KMS-11 (cell line): ENCODE results near the gene PLEKHO2.

ENCODE experiments used
- H2AFZ ChIP-seq: fragments of 200-600 bp; sonication (generic); 2 replicates; pipeline ENCODE4 v1.6.1; 2016; ENCODE audit warnings: antibody characterized with exemption, mixed run types, low read depth
- H3K27ac ChIP-seq: fragments of 200-600 bp; sonication (generic); 2 replicates; pipeline ENCODE4 v1.6.1; 2016; ENCODE audit warnings: mild to moderate bottlenecking, mixed run types
- H3K27me3 ChIP-seq: fragments of 200-600 bp; sonication (generic); 2 replicates; pipeline ENCODE4 v1.6.1; 2017; ENCODE audit warnings: mild to moderate bottlenecking, low read depth, mixed run types, moderate library complexity; ENCODE audit not compliant: insufficient read depth
- H3K36me3 ChIP-seq: fragments of 200-600 bp; sonication (generic); 2 replicates; pipeline ENCODE4 v1.6.1; 2017; ENCODE audit warnings: mild to moderate bottlenecking, mixed run types; ENCODE audit not compliant: insufficient read depth
- H3K4me1 ChIP-seq: fragments of 200-600 bp; sonication (generic); 2 replicates; pipeline ENCODE4 v1.6.1; 2016; ENCODE audit warnings: mild to moderate bottlenecking, low read depth, mixed run types; ENCODE audit not compliant: poor library complexity, severe bottlenecking
- H3K4me2 ChIP-seq: fragments of 200-600 bp; sonication (generic); 2 replicates; pipeline ENCODE4 v1.7.0; 2016; ENCODE audit warnings: mild to moderate bottlenecking, mixed run types
- H3K4me3 ChIP-seq: fragments of 200-600 bp; sonication (generic); IDR thresholded peaks from 2 replicates; pipeline ENCODE4 v1.6.1; 2017; ENCODE audit warnings: low read depth, low read length, mixed read lengths; ENCODE audit not compliant: insufficient read depth
- H3K79me2 ChIP-seq: fragments of 200-600 bp; sonication (generic); 2 replicates; pipeline ENCODE4 v1.6.1; 2016; ENCODE audit warnings: low read depth, mixed run types; ENCODE audit not compliant: insufficient read depth
- H3K9ac ChIP-seq: fragments of 200-600 bp; sonication (generic); 2 replicates; pipeline ENCODE4 v1.6.1; 2016; ENCODE audit warnings: mild to moderate bottlenecking, mixed run types
- H4K20me1 ChIP-seq: fragments of 200-600 bp; sonication (generic); 2 replicates; pipeline ENCODE4 v1.6.1; 2016; ENCODE audit warnings: mild to moderate bottlenecking, mixed run types; ENCODE audit not compliant: insufficient read depth
- CTCF ChIP-seq: fragments of 200-600 bp; sonication (generic); conservative IDR thresholded peaks from 2 replicates; pipeline ENCODE4 v1.6.1; 2017; ENCODE audit warnings: low read depth, mild to moderate bottlenecking, antibody characterized with exemption, low read length, moderate library complexity, mixed read lengths

PLEKHO2 gene

GRCh38 chr15:64856429-64857145, 14.9 kb downstream of the PLEKHO2 start:
- H4K20me1 ChIP-seq: no peaks in the 10 kb centered on the region
- no peak for TF ChIP-seq CTCF
- H3K79me2 ChIP-seq: no peaks in the 10 kb centered on the region
- H3K4me1 ChIP-seq: peaks cover 9% of the 10 kb centered on the region
- no peaks in the 10 kb centered on the region for H3K36me3 ChIP-seq
- no peaks in the 10 kb centered on the region for H3K27me3 ChIP-seq
- no peak overlapping the region for H3K9ac ChIP-seq
- H3K4me3 ChIP-seq: no peak overlapping the region
- no peak overlapping the region for H3K27ac ChIP-seq
- H3K4me2 ChIP-seq: no peak overlapping the region
- no peak overlapping the region for H2AFZ ChIP-seq

GRCh38 chr15:64857421-64857820, 15.7 kb downstream of the PLEKHO2 start:
- Histone ChIP-seq H3K27ac (no peak overlapping the region), H4K20me1 (no peaks in the 10 kb centered on the region), H3K79me2 (no peaks in the 10 kb centered on the region), H3K4me1 (peaks cover 9% of the 10 kb centered on the region), H3K36me3 (no peaks in the 10 kb centered on the region), H3K4me2 (no peak overlapping the region), H3K27me3 (no peaks in the 10 kb centered on the region), H3K4me3 (no peak overlapping the region), H2AFZ (no peak overlapping the region), H3K9ac (no peak overlapping the region)
- no peak for TF ChIP-seq CTCF

- H4K20me1 ChIP-seq: no peaks in the 10 kb centered on the region
- H3K4me2 ChIP-seq: no peak overlapping the region
- H3K36me3 ChIP-seq: no peaks in the 10 kb centered on the region
Measured at GRCh38 chr15:64858021-64858575, 16.4 kb downstream of the PLEKHO2 start.

GRCh38 chr15:64859226-64859625, 17.5 kb downstream of the PLEKHO2 start:
- no peaks in the 10 kb centered on the region for H3K27me3 ChIP-seq
- no peak overlapping the region for H3K9ac ChIP-seq
- H3K4me1 ChIP-seq: peaks cover 9% of the 10 kb centered on the region
- no peaks in the 10 kb centered on the region for H3K36me3 ChIP-seq
- H4K20me1 ChIP-seq: no peaks in the 10 kb centered on the region
- TF ChIP-seq CTCF: no peak
- no peak overlapping the region for H3K4me2 ChIP-seq
- no peak overlapping the region for H2AFZ ChIP-seq
- H3K79me2 ChIP-seq: no peaks in the 10 kb centered on the region
- H3K27ac ChIP-seq: no peak overlapping the region
- H3K4me3 ChIP-seq: no peak overlapping the region

More at GRCh38 chr15:64858021-64858575, 16.4 kb downstream of the PLEKHO2 start:
- no peak for TF ChIP-seq CTCF
- H3K4me3 ChIP-seq: no peak overlapping the region
- H3K9ac ChIP-seq: no peak overlapping the region
- H3K4me1 ChIP-seq: peaks cover 9% of the 10 kb centered on the region
- H3K79me2 ChIP-seq: no peaks in the 10 kb centered on the region
- no peaks in the 10 kb centered on the region for H3K27me3 ChIP-seq
- no peak overlapping the region for H3K27ac ChIP-seq
- H2AFZ ChIP-seq: no peak overlapping the region
